Chondrocyte (in vitro differentiated cells): ENCODE measurements around the gene CARHSP1. TPM values are rescaled to one million over a fixed set of nuclear protein-coding genes. Genes with fewer than 3 reads are reported as not detected.

Source experiments
- DNase-seq: peaks from one replicate; pipeline ENCODE4 v3.0.0; 2021; ENCODE audit warnings: mixed read lengths, low spot score
- H3K27ac Mint-ChIP-seq: one replicate; pipeline ENCODE4 v1.8.0; 2021; ENCODE audit warnings: mild to moderate bottlenecking, moderate library complexity, mixed read lengths; ENCODE audit not compliant: unreplicated experiment
- H3K27me3 Mint-ChIP-seq: 2 replicates; pipeline ENCODE4 v1.8.0; 2021; ENCODE audit warnings: low read depth, mixed read lengths
- H3K36me3 Mint-ChIP-seq: 2 replicates; pipeline ENCODE4 v1.8.0; 2021; ENCODE audit warnings: low read depth, mixed read lengths
- H3K4me1 Mint-ChIP-seq: 2 replicates; pipeline ENCODE4 v1.8.0; 2021; ENCODE audit warnings: low read depth, mild to moderate bottlenecking, mixed read lengths
- H3K4me3 Mint-ChIP-seq: one replicate; pipeline ENCODE4 v1.8.0; 2021; ENCODE audit warnings: mild to moderate bottlenecking, moderate library complexity, mixed read lengths; ENCODE audit not compliant: unreplicated experiment
- H3K9me3 Mint-ChIP-seq: 2 replicates; pipeline ENCODE4 v1.8.0; 2021; ENCODE audit warnings: low read depth, mixed read lengths
- total RNA-seq: library from RNA; stranded (reverse); gene quantifications from 3 replicates; pipeline ENCODE4 v1.2.1, GENCODE V29; 2021
- TF ChIP-seq, protein P1 (sequence below): fragments of 200-600 bp; sonication (generic); IDR thresholded peaks from 2 replicates; pipeline ENCODE4 v1.5.0; 2021; ENCODE audit warnings: antibody characterized with exemption, mild to moderate bottlenecking, moderate library complexity

CARHSP1 gene
- total RNA-seq, 1 donor from 2014 or later = 57.4 TPM

DNA sequence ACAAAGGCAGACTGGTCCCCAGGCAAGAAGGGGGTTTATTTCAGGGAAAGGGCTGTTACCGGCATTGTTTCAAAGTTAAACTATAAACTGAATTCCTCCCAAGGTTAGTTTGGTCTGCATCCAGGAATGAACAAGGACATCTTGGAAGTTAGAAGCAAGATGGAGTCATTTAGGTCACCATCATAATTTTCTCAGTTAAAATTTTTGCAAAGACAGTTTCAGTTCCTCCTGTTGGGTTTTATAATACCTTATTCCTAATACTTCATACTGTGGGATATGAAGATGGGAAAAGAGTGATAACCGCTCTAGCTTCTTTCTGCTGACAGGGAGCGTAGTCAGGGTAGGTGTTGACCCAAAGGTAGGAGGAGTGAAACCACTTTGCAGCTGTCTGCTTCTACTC is 46.4 kb downstream of the CARHSP1 start:
- H3K4me1 Mint-ChIP-seq = peaks cover 23% of the 10 kb centered on the region
- peak overlapping the region; percentile 51 for H3K27ac Mint-ChIP-seq
- no peak overlapping the region for H3K4me3 Mint-ChIP-seq

GRCh38 chr16:8819411-8820034 is 49.3 kb downstream of the CARHSP1 start:
- Mint-ChIP-seq H3K4me1 (peaks cover 15% of the 10 kb centered on the region), H3K27me3 (no peaks in the 10 kb centered on the region), H3K4me3 (no peak overlapping the region), H3K27ac (no peak overlapping the region), H3K9me3 (no peaks in the 10 kb centered on the region), H3K36me3 (peaks cover 38% of the 10 kb centered on the region)
- DNase-seq = no peak
- TF ChIP-seq, protein P1, sequence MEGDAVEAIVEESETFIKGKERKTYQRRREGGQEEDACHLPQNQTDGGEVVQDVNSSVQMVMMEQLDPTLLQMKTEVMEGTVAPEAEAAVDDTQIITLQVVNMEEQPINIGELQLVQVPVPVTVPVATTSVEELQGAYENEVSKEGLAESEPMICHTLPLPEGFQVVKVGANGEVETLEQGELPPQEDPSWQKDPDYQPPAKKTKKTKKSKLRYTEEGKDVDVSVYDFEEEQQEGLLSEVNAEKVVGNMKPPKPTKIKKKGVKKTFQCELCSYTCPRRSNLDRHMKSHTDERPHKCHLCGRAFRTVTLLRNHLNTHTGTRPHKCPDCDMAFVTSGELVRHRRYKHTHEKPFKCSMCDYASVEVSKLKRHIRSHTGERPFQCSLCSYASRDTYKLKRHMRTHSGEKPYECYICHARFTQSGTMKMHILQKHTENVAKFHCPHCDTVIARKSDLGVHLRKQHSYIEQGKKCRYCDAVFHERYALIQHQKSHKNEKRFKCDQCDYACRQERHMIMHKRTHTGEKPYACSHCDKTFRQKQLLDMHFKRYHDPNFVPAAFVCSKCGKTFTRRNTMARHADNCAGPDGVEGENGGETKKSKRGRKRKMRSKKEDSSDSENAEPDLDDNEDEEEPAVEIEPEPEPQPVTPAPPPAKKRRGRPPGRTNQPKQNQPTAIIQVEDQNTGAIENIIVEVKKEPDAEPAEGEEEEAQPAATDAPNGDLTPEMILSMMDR = no peak

More for the DNA sequence above, 46.4 kb downstream of the CARHSP1 start:
- TF ChIP-seq, protein P1 = no peak
- no peaks in the 10 kb centered on the region for H3K9me3 Mint-ChIP-seq
- H3K36me3 Mint-ChIP-seq = peaks cover 27% of the 10 kb centered on the region
- no peak for DNase-seq
- no peaks in the 10 kb centered on the region for H3K27me3 Mint-ChIP-seq

DNA sequence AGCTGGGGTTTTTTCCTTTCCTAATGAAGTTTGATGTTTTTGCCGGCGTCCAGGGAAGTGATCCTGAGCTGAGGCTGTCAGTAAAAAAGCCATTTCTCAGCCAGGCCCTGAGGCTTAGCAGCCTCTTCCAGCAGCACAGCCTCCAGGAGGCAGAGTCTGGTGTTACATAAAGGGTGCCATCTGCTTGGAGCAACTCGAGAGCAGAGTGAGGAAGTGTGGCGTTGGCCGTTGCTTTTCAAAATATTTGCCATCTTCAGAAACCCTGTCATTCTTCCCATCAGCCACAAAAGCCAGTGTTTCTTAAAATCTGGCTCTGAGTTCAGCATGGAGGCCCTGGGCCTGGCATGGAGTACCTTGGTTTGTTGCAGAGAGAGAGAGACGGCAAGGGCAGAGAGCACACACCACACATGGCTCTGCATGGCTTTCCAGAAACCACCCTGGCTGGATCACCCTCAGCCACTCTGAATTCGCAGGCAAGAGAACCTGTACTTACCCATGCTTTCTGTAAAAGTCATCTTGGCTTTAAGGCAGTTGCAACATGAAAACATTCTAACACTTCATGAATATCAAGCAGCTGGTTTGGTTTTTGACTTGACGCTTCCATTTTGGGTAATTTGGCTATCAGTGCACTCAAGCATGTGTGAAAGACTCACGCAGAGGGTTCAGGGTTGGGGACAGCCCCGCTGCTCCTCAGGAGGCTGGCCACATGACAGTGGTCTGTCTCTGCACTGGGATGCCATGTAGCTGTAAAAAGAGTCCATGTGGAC is 50.1 kb downstream of the CARHSP1 start:
- Mint-ChIP-seq H3K4me3 (no peak overlapping the region), H3K36me3 (peaks cover 40% of the 10 kb centered on the region)
- DNase-seq = no peak

DNA sequence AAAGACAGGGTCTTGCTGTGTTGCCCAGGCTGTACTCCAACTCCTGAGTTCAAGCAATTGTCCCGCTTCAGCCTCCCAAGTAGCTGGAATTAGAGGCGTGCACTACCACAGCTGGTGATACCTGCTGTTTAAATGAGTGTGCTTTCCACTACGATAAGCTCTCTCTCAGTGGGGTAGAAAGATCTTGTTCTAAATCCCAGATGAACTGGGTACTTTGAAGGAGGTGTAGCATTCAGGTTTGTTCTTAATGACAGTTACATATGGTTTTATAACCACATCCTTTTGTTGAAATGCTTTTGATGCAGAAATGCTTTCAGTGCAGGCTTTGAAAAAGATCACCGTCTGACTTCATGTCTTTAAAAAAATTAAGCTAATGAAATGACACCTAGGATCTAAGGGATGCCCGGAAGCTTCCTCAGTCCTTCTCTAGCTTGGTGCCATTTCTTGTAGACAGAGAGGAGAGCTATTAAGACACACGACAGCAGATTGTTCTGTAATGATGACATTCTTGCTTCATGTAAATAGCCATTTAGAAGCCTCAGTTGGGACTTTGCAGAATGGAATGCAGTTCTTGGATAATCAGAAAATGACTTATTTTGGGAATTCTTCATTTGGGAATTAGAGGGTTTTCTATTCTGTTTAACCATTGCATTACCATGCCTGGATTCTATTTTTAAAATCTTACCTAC is 51.7 kb downstream of the CARHSP1 start:
- Mint-ChIP-seq H3K36me3 (peaks cover 45% of the 10 kb centered on the region), H3K27ac (peak overlapping the region; percentile 34), H3K4me3 (no peak overlapping the region), H3K27me3 (no peaks in the 10 kb centered on the region), H3K9me3 (no peaks in the 10 kb centered on the region), H3K4me1 (peaks cover 4% of the 10 kb centered on the region)
- DNase-seq = no peak
- TF ChIP-seq, protein P1 = no peak

More for the DNA sequence above, 50.1 kb downstream of the CARHSP1 start:
- TF ChIP-seq, protein P1 = no peak
- H3K4me1 Mint-ChIP-seq = peaks cover 15% of the 10 kb centered on the region
- no peak overlapping the region for H3K27ac Mint-ChIP-seq
- no peaks in the 10 kb centered on the region for H3K27me3 Mint-ChIP-seq
- H3K9me3 Mint-ChIP-seq = no peaks in the 10 kb centered on the region

GRCh38 chr16:8814095-8814806 is 54.6 kb downstream of the CARHSP1 start:
- Mint-ChIP-seq H3K9me3 (no peaks in the 10 kb centered on the region), H3K4me1 (no peaks in the 10 kb centered on the region), H3K36me3 (peaks cover 41% of the 10 kb centered on the region), H3K27ac (no peak overlapping the region), H3K4me3 (no peak overlapping the region), H3K27me3 (no peaks in the 10 kb centered on the region)
- no peak for DNase-seq
- TF ChIP-seq, protein P1 = no peak
